HepG2 (cell line): ENCODE measurements around the gene MAP2K7. TPM values are rescaled to one million over a fixed set of nuclear protein-coding genes. Genes with fewer than 3 reads are reported as not detected.

Experiments used
- CENPT ChIP-seq: sonication (generic); formaldehyde crosslinking; IDR thresholded peaks from 2 replicates; pipeline ENCODE4 v1.8.0; 2022; ENCODE audit warnings: low read depth, mild to moderate bottlenecking, moderate library complexity, missing genetic modification reagents
- ESRRA ChIP-seq: sonication (generic); formaldehyde crosslinking; IDR thresholded peaks from 2 replicates; pipeline ENCODE4 v1.5.1; 2020; ENCODE audit warnings: mild to moderate bottlenecking, low read depth, missing genetic modification reagents
- GABPB1 ChIP-seq: IDR thresholded peaks from 2 replicates; pipeline ENCODE4 v1.6.1; 2016; ENCODE audit warnings: mild to moderate bottlenecking, missing genetic modification reagents, moderate library complexity, missing compliant biosample characterization
- GATAD2A ChIP-seq: IDR thresholded peaks from 2 replicates; pipeline ENCODE4 v1.6.1; 2016
- GTF2F1 ChIP-seq: fragments of 150-350 bp; IDR thresholded peaks from 2 replicates; pipeline ENCODE4 v1.6.1; 2014; ENCODE audit warnings: low read length
- ISL2 ChIP-seq: sonication (generic); formaldehyde crosslinking; IDR thresholded peaks from 2 replicates; pipeline ENCODE4 v1.5.0; 2020; ENCODE audit warnings: missing genetic modification reagents
- MTA3 ChIP-seq: sonication (generic); formaldehyde crosslinking; IDR thresholded peaks from 2 replicates; pipeline ENCODE4 v1.4.0; 2020; ENCODE audit warnings: missing genetic modification reagents
- MXD4 ChIP-seq: IDR thresholded peaks from 2 replicates; pipeline ENCODE4 v1.6.1; 2016; ENCODE audit warnings: mild to moderate bottlenecking, missing biosample characterization, missing genetic modification reagents
- PHF21A ChIP-seq: sonication (generic); formaldehyde crosslinking; IDR thresholded peaks from 2 replicates; pipeline ENCODE4 v1.5.0; 2020; ENCODE audit warnings: mild to moderate bottlenecking, missing genetic modification reagents
- RBM39 ChIP-seq: fragments of 200-400 bp; formaldehyde crosslinking; IDR thresholded peaks from one replicate; pipeline ENCODE4 v1.6.1; 2018; ENCODE audit warnings: antibody characterized with exemption, mild to moderate bottlenecking, low read depth, low read length; ENCODE audit not compliant: poor library complexity, severe bottlenecking
- YEATS4 ChIP-seq: sonication (generic); formaldehyde crosslinking; IDR thresholded peaks from 2 replicates; pipeline ENCODE4 v1.4.0; 2020; ENCODE audit warnings: missing genetic modification reagents, borderline replicate concordance
- ZNF234 ChIP-seq: sonication (generic); formaldehyde crosslinking; conservative IDR thresholded peaks from 2 replicates; pipeline ENCODE4 v1.5.1; 2020; ENCODE audit warnings: mild to moderate bottlenecking, missing genetic modification reagents
- ZNF264 ChIP-seq: sonication (generic); formaldehyde crosslinking; IDR thresholded peaks from 2 replicates; pipeline ENCODE4 v1.4.0; 2020; ENCODE audit warnings: missing genetic modification reagents
- ZNF703 ChIP-seq: sonication (generic); formaldehyde crosslinking; IDR thresholded peaks from 2 replicates; pipeline ENCODE4 v1.5.1; 2020; ENCODE audit warnings: missing genetic modification reagents, mild to moderate bottlenecking, moderate library complexity, borderline replicate concordance
- polyA plus RNA-seq, 8 experiments: library from polyadenylated mRNA; depleted of rRNA in 3 of 8; stranded (reverse) in 7 of 8; unstranded in 1 of 8; fragments of >200 nt; fragmentation: Illumina TruSeq in 4 of 8; extraction: Trizol in 4 of 8; gene quantifications; 2 replicates each; pipeline versions ENCODE4 v1.2.1 to v1.2.3, GENCODE V29; 2011 to 2016; ENCODE audit warnings: low read depth in 4 of 8, missing spikeins in 1 of 8, mixed read lengths in 1 of 8; ENCODE audit not compliant: insufficient read depth in 1 of 8
- total RNA-seq, 5 experiments: library from RNA; depleted of rRNA; stranded (reverse); fragments of >200 nt; fragmentation: Illumina TruSeq; extraction: Trizol; gene quantifications; 2 replicates each; pipeline ENCODE4 v1.2.3, GENCODE V29; 2016; ENCODE audit warnings: low read depth in 1 of 5
- TF ChIP-seq, protein P1 (sequence below), 2 experiments: IDR thresholded peaks; 2 replicates each; pipeline ENCODE4 v1.6.1; 2011 to 2012; ENCODE audit warnings: low read length in 2 of 2, borderline replicate concordance in 1 of 2, low read depth in 1 of 2, mild to moderate bottlenecking in 1 of 2, moderate library complexity in 1 of 2
- TF ChIP-seq, protein P2 (sequence below): sonication (generic); formaldehyde crosslinking; IDR thresholded peaks from 2 replicates; pipeline ENCODE4 v1.4.0; 2020; ENCODE audit warnings: missing genetic modification reagents
- TF ChIP-seq, protein P3 (sequence below): sonication (generic); formaldehyde crosslinking; IDR thresholded peaks from 2 replicates; pipeline ENCODE4 v1.5.1; 2020; ENCODE audit warnings: mild to moderate bottlenecking, missing genetic modification reagents, moderate library complexity
- TF ChIP-seq, protein P4 (sequence below): sonication (generic); formaldehyde crosslinking; IDR thresholded peaks from 2 replicates; pipeline ENCODE4 v1.5.0; 2020; ENCODE audit warnings: mild to moderate bottlenecking, missing genetic modification reagents, borderline replicate concordance

The MAP2K7 gene
- total and polyA plus RNA-seq, 2 of the 13 experiments (the other 11 are each of a cell fraction or from before 2014, with no cell fraction given), result 9.0 to 10.8 TPM

- TF ChIP-seq, protein P1, sequence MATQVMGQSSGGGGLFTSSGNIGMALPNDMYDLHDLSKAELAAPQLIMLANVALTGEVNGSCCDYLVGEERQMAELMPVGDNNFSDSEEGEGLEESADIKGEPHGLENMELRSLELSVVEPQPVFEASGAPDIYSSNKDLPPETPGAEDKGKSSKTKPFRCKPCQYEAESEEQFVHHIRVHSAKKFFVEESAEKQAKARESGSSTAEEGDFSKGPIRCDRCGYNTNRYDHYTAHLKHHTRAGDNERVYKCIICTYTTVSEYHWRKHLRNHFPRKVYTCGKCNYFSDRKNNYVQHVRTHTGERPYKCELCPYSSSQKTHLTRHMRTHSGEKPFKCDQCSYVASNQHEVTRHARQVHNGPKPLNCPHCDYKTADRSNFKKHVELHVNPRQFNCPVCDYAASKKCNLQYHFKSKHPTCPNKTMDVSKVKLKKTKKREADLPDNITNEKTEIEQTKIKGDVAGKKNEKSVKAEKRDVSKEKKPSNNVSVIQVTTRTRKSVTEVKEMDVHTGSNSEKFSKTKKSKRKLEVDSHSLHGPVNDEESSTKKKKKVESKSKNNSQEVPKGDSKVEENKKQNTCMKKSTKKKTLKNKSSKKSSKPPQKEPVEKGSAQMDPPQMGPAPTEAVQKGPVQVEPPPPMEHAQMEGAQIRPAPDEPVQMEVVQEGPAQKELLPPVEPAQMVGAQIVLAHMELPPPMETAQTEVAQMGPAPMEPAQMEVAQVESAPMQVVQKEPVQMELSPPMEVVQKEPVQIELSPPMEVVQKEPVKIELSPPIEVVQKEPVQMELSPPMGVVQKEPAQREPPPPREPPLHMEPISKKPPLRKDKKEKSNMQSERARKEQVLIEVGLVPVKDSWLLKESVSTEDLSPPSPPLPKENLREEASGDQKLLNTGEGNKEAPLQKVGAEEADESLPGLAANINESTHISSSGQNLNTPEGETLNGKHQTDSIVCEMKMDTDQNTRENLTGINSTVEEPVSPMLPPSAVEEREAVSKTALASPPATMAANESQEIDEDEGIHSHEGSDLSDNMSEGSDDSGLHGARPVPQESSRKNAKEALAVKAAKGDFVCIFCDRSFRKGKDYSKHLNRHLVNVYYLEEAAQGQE (IDR thresholded peaks at IDR 0.05; ENCODE audit: borderline replicate concordance in 1 of 2, low read depth in 1 of 2, low read length in 2 of 2), result no peak
- TF ChIP-seq YEATS4 (CRISPR knock-in tag) (0 out of 2 replicates have a peak, but pooled peaks have one; percentile 27), PHF21A (CRISPR knock-in tag) (no peak), GTF2F1 (no peak), MXD4 (CRISPR knock-in tag) (0 out of 2 replicates have a peak, but pooled peaks have one; percentile 16), ISL2 (CRISPR knock-in tag) (no peak), GATAD2A (CRISPR knock-in tag) (no peak), ZNF264 (CRISPR knock-in tag) (no peak), ZNF703 (CRISPR knock-in tag) (no peak), RBM39 (peak; percentile 14), GABPB1 (no peak; the same call in 1 of the 2 replicates), ZNF234 (CRISPR knock-in tag) (0 out of 2 replicates have a peak, but pooled peaks have one; percentile 16), MTA3 (no peak), CENPT (CRISPR knock-in tag) (peak; percentile 63; the same call in 1 of the 2 replicates), ESRRA (CRISPR knock-in tag) (0 out of 2 replicates have a peak, but pooled peaks have one; percentile 14)
- TF ChIP-seq, protein P2, sequence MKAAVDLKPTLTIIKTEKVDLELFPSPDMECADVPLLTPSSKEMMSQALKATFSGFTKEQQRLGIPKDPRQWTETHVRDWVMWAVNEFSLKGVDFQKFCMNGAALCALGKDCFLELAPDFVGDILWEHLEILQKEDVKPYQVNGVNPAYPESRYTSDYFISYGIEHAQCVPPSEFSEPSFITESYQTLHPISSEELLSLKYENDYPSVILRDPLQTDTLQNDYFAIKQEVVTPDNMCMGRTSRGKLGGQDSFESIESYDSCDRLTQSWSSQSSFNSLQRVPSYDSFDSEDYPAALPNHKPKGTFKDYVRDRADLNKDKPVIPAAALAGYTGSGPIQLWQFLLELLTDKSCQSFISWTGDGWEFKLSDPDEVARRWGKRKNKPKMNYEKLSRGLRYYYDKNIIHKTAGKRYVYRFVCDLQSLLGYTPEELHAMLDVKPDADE, result no peak
- TF ChIP-seq, protein P3, sequence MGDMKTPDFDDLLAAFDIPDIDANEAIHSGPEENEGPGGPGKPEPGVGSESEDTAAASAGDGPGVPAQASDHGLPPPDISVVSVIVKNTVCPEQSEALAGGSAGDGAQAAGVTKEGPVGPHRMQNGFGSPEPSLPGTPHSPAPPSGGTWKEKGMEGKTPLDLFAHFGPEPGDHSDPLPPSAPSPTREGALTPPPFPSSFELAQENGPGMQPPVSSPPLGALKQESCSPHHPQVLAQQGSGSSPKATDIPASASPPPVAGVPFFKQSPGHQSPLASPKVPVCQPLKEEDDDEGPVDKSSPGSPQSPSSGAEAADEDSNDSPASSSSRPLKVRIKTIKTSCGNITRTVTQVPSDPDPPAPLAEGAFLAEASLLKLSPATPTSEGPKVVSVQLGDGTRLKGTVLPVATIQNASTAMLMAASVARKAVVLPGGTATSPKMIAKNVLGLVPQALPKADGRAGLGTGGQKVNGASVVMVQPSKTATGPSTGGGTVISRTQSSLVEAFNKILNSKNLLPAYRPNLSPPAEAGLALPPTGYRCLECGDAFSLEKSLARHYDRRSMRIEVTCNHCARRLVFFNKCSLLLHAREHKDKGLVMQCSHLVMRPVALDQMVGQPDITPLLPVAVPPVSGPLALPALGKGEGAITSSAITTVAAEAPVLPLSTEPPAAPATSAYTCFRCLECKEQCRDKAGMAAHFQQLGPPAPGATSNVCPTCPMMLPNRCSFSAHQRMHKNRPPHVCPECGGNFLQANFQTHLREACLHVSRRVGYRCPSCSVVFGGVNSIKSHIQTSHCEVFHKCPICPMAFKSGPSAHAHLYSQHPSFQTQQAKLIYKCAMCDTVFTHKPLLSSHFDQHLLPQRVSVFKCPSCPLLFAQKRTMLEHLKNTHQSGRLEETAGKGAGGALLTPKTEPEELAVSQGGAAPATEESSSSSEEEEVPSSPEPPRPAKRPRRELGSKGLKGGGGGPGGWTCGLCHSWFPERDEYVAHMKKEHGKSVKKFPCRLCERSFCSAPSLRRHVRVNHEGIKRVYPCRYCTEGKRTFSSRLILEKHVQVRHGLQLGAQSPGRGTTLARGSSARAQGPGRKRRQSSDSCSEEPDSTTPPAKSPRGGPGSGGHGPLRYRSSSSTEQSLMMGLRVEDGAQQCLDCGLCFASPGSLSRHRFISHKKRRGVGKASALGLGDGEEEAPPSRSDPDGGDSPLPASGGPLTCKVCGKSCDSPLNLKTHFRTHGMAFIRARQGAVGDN, result peak; percentile 75
- TF ChIP-seq, protein P4, sequence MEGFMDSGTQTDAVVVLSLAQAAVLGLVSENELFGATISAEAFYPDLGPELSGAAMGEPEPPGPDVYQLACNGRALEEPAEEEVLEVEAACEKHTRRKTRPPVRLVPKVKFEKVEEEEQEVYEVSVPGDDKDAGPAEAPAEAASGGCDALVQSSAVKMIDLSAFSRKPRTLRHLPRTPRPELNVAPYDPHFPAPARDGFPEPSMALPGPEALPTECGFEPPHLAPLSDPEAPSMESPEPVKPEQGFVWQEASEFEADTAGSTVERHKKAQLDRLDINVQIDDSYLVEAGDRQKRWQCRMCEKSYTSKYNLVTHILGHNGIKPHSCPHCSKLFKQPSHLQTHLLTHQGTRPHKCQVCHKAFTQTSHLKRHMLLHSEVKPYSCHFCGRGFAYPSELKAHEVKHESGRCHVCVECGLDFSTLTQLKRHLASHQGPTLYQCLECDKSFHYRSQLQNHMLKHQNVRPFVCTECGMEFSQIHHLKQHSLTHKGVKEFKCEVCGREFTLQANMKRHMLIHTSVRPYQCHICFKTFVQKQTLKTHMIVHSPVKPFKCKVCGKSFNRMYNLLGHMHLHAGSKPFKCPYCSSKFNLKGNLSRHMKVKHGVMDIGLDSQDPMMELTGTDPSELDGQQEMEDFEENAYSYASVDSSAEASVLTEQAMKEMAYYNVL (CRISPR knock-in tag), result no peak
Measured at GRCh38 chr19:7868671-7869452, 34.8 kb upstream of the MAP2K7 start (continued).
